Hepatocyte (in vitro differentiated cells): Measurements from ENCODE around the gene KIAA0319L.

Source experiments
- CTCF ChIP-seq: fragments of 200-600 bp; sonication (generic); IDR thresholded peaks from 2 replicates; pipeline ENCODE4 v1.5.1; 2016; ENCODE audit warnings: antibody characterized with exemption, mild to moderate bottlenecking; ENCODE audit not compliant: poor library complexity
- EZH2phosphoT487 ChIP-seq: fragments of 200-600 bp; sonication (generic); IDR thresholded peaks from one replicate; pipeline ENCODE4 v1.6.1; 2018; ENCODE audit warnings: antibody characterized with exemption, mild to moderate bottlenecking, low read depth, moderate library complexity; ENCODE audit not compliant: unreplicated experiment, severe bottlenecking

- TF ChIP-seq CTCF (no peak), EZH2phosphoT487 (no peak)
These were observed 19.0 kb upstream of the KIAA0319L start for GRCh38 chr1:35576061-35576765.
